GM19452 (cell line): ENCODE data around the gene PIP4K2A.

ENCODE experiments used
- ATAC-seq: cut with Tn5 transposase; IDR thresholded peaks from one replicate; pipeline ENCODE4 v1.9.1; 2021; ENCODE audit not compliant: unreplicated experiment

The PIP4K2A gene

GRCh38 chr10:22622242-22622806, 92.1 kb downstream of the PIP4K2A start:
- ATAC-seq: no peak

GRCh38 chr10:22621726-22622125, 92.7 kb downstream of the PIP4K2A start:
- no peak for ATAC-seq

GRCh38 chr10:22620929-22621328, 93.4 kb downstream of the PIP4K2A start:
- no peak for ATAC-seq

- no peak for ATAC-seq
Measured at GRCh38 chr10:22620140-22620857, 94.1 kb downstream of the PIP4K2A start.

- no peak for ATAC-seq
Measured at GRCh38 chr10:22619101-22619500, 95.3 kb downstream of the PIP4K2A start.

GRCh38 chr10:22618078-22618785, 96.1 kb downstream of the PIP4K2A start:
- no peak for ATAC-seq

- ATAC-seq: no peak
Measured at GRCh38 chr10:22617516-22617915, 96.9 kb downstream of the PIP4K2A start.

- ATAC-seq: no peak
Measured at GRCh38 chr10:22617051-22617450, 97.3 kb downstream of the PIP4K2A start.

GRCh38 chr10:22615819-22616499, 98.4 kb downstream of the PIP4K2A start:
- peak; percentile 76 for ATAC-seq

- ATAC-seq: no peak
Measured at GRCh38 chr10:22615101-22615500, 99.3 kb downstream of the PIP4K2A start.

- no peak for ATAC-seq
Measured at GRCh38 chr10:22613011-22613410, 101.4 kb downstream of the PIP4K2A start.

- ATAC-seq: no peak
Measured at GRCh38 chr10:22612318-22612717, 102.1 kb downstream of the PIP4K2A start.

GRCh38 chr10:22611425-22612115, 102.8 kb downstream of the PIP4K2A start:
- ATAC-seq: peak; percentile 44

- no peak for ATAC-seq
Measured at GRCh38 chr10:22610610-22611009, 103.8 kb downstream of the PIP4K2A start.

- no peak for ATAC-seq
Measured at GRCh38 chr10:22609719-22610465, 104.5 kb downstream of the PIP4K2A start.

GRCh38 chr10:22609251-22609650, 105.1 kb downstream of the PIP4K2A start:
- no peak for ATAC-seq

- no peak for ATAC-seq
Measured at GRCh38 chr10:22607261-22607660, 107.1 kb downstream of the PIP4K2A start.

GRCh38 chr10:22606164-22606614, 108.2 kb downstream of the PIP4K2A start:
- peak; percentile 92 for ATAC-seq

- ATAC-seq: peak; percentile 26
Measured at GRCh38 chr10:22605168-22605567, 109.2 kb downstream of the PIP4K2A start.
